HUES64 (cell line): ENCODE data around the gene CD46.

ENCODE experiments used
- H3K27ac ChIP-seq: 2 replicates; pipeline ENCODE4 v1.7.0; 2013; ENCODE audit warnings: low read depth, low read length, inconsistent platforms
- H3K27me3 ChIP-seq: 2 replicates; pipeline ENCODE4 v1.6.1; 2013; ENCODE audit warnings: mild to moderate bottlenecking, low read length; ENCODE audit not compliant: insufficient read depth
- H3K36me3 ChIP-seq: 2 replicates; pipeline ENCODE4 v1.6.1; 2013; ENCODE audit warnings: mild to moderate bottlenecking, low read length; ENCODE audit not compliant: insufficient read depth
- H3K4me1 ChIP-seq: 2 replicates; pipeline ENCODE4 v1.6.1; 2013; ENCODE audit warnings: mild to moderate bottlenecking, low read length, moderate library complexity; ENCODE audit not compliant: insufficient read depth
- H3K4me3 ChIP-seq: 2 replicates; pipeline ENCODE4 v1.5.1; 2013; ENCODE audit warnings: mild to moderate bottlenecking, low read length, moderate library complexity
- H3K9ac ChIP-seq: 2 replicates; pipeline ENCODE4 v1.6.1; 2013; ENCODE audit warnings: mild to moderate bottlenecking, low read depth, low read length
- H3K9me3 ChIP-seq: 2 replicates; pipeline ENCODE4 v1.6.1; 2013; ENCODE audit warnings: low read depth, low read length; ENCODE audit not compliant: insufficient read depth
- WGBS: fragments of 150-250, 120-280 bp; methylation state at CpG from one replicate; pipeline ENCODE4 v1.1.7; 2013; ENCODE audit warnings: missing lambda C conversion rate; 5-methylcytosine and 5-hydroxymethylcytosine counted together

CD46 gene

GRCh38 chr1:207779008-207779407 lies 27.2 kb downstream of the CD46 start:
- Histone ChIP-seq H3K27ac (no peak overlapping the region), H3K36me3 (peaks cover 68% of the 10 kb centered on the region), H3K9me3 (peaks cover 5% of the 10 kb centered on the region; the same call in 1 of the 2 replicates), H3K27me3 (no peaks in the 10 kb centered on the region), H3K4me1 (no peaks in the 10 kb centered on the region), H3K4me3 (no peak overlapping the region), H3K9ac (no peak overlapping the region)

- WGBS: 100% methylated on average over 1 of the region's 1 CpG
- H3K9ac ChIP-seq: no peak overlapping the region
- peaks cover 77% of the 10 kb centered on the region for H3K36me3 ChIP-seq
Observed at GRCh38 chr1:207781312-207781711, 29.5 kb downstream of the CD46 start.

GRCh38 chr1:207787776-207788175 lies 35.9 kb downstream of the CD46 start:
- no peak overlapping the region for H3K9ac ChIP-seq
- peaks cover 91% of the 10 kb centered on the region for H3K36me3 ChIP-seq
- no peak overlapping the region for H3K27ac ChIP-seq

More at GRCh38 chr1:207781312-207781711, 29.5 kb downstream of the CD46 start:
- no peaks in the 10 kb centered on the region for H3K4me1 ChIP-seq
- H3K27ac ChIP-seq: no peak overlapping the region
- H3K4me3 ChIP-seq: no peak overlapping the region
- H3K27me3 ChIP-seq: no peaks in the 10 kb centered on the region
- H3K9me3 ChIP-seq: peaks cover 5% of the 10 kb centered on the region; the same call in 1 of the 2 replicates

GRCh38 chr1:207789386-207789785 lies 37.5 kb downstream of the CD46 start:
- H3K36me3 ChIP-seq: peaks cover 91% of the 10 kb centered on the region
- WGBS: 95% methylated on average over 4 of the region's 4 CpGs
- H3K27me3 ChIP-seq: no peaks in the 10 kb centered on the region
- H3K4me3 ChIP-seq: no peak overlapping the region
- no peaks in the 10 kb centered on the region for H3K4me1 ChIP-seq
- H3K27ac ChIP-seq: no peak overlapping the region
- no peaks in the 10 kb centered on the region for H3K9me3 ChIP-seq
- no peak overlapping the region for H3K9ac ChIP-seq

More at GRCh38 chr1:207787776-207788175, 35.9 kb downstream of the CD46 start:
- no peak overlapping the region for H3K4me3 ChIP-seq
- H3K9me3 ChIP-seq: no peaks in the 10 kb centered on the region
- H3K4me1 ChIP-seq: no peaks in the 10 kb centered on the region
- no peaks in the 10 kb centered on the region for H3K27me3 ChIP-seq

GRCh38 chr1:207789792-207790787 lies 38.2 kb downstream of the CD46 start:
- no peak overlapping the region for H3K27ac ChIP-seq
- no peaks in the 10 kb centered on the region for H3K27me3 ChIP-seq
- H3K36me3 ChIP-seq: peaks cover 91% of the 10 kb centered on the region
- no peaks in the 10 kb centered on the region for H3K4me1 ChIP-seq
- H3K9ac ChIP-seq: no peak overlapping the region
- 98% methylated on average over 7 of the region's 8 CpGs for WGBS
- no peaks in the 10 kb centered on the region for H3K9me3 ChIP-seq
- H3K4me3 ChIP-seq: no peak overlapping the region

GRCh38 chr1:207791290-207791689 lies 39.4 kb downstream of the CD46 start:
- no peaks in the 10 kb centered on the region for H3K9me3 ChIP-seq
- H3K9ac ChIP-seq: no peak overlapping the region
- no peaks in the 10 kb centered on the region for H3K4me1 ChIP-seq
- H3K36me3 ChIP-seq: peaks cover 89% of the 10 kb centered on the region
- 97% methylated on average over 7 of the region's 7 CpGs for WGBS
- no peaks in the 10 kb centered on the region for H3K27me3 ChIP-seq
- no peak overlapping the region for H3K27ac ChIP-seq
- no peak overlapping the region for H3K4me3 ChIP-seq

GRCh38 chr1:207793327-207793726 lies 41.5 kb downstream of the CD46 start:
- H3K27ac ChIP-seq: no peak overlapping the region
- peaks cover 72% of the 10 kb centered on the region for H3K36me3 ChIP-seq
- no peaks in the 10 kb centered on the region for H3K9me3 ChIP-seq
- H3K9ac ChIP-seq: no peak overlapping the region
- no peak overlapping the region for H3K4me3 ChIP-seq
- no peaks in the 10 kb centered on the region for H3K4me1 ChIP-seq
- no peaks in the 10 kb centered on the region for H3K27me3 ChIP-seq

- Histone ChIP-seq H3K27ac (no peak overlapping the region), H3K36me3 (peaks cover 60% of the 10 kb centered on the region), H3K9me3 (no peaks in the 10 kb centered on the region), H3K9ac (no peak overlapping the region), H3K4me1 (no peaks in the 10 kb centered on the region), H3K27me3 (no peaks in the 10 kb centered on the region), H3K4me3 (no peak overlapping the region)
- 92% methylated on average over 2 of the region's 2 CpGs for WGBS
Observed at GRCh38 chr1:207794861-207795260, 43.0 kb downstream of the CD46 start.

- Histone ChIP-seq H3K4me3 (no peak overlapping the region), H3K27me3 (no peaks in the 10 kb centered on the region), H3K9ac (no peak overlapping the region), H3K36me3 (peaks cover 37% of the 10 kb centered on the region), H3K9me3 (no peaks in the 10 kb centered on the region), H3K4me1 (no peaks in the 10 kb centered on the region), H3K27ac (no peak overlapping the region)
- 63% methylated on average over 7 of the region's 7 CpGs for WGBS
Observed at GRCh38 chr1:207797229-207797973, 45.5 kb downstream of the CD46 start.

- 95% methylated on average over 6 of the region's 6 CpGs for WGBS
- Histone ChIP-seq H3K9me3 (no peaks in the 10 kb centered on the region), H3K4me3 (no peak overlapping the region), H3K9ac (no peak overlapping the region), H3K4me1 (no peaks in the 10 kb centered on the region), H3K27me3 (no peaks in the 10 kb centered on the region), H3K36me3 (peaks cover 22% of the 10 kb centered on the region), H3K27ac (no peak overlapping the region)
Observed at GRCh38 chr1:207798847-207799246, 47.0 kb downstream of the CD46 start.

GRCh38 chr1:207799989-207800648 lies 48.3 kb downstream of the CD46 start:
- Histone ChIP-seq H3K4me3 (no peak overlapping the region), H3K9ac (no peak overlapping the region), H3K27me3 (no peaks in the 10 kb centered on the region), H3K27ac (no peak overlapping the region), H3K36me3 (peaks cover 10% of the 10 kb centered on the region), H3K4me1 (no peaks in the 10 kb centered on the region), H3K9me3 (no peaks in the 10 kb centered on the region)
- 92% methylated on average over 6 of the region's 6 CpGs for WGBS
